GM19468 (cell line): Measurements from ENCODE around the gene ASB13.

ENCODE experiments used
- ATAC-seq: cut with Tn5 transposase; IDR thresholded peaks from one replicate; pipeline ENCODE4 v1.9.1; 2021; ENCODE audit warnings: mild to moderate bottlenecking, moderate library complexity, moderate number of reproducible peaks; ENCODE audit not compliant: unreplicated experiment; ENCODE audit errors: extremely low read depth

ASB13 gene

GRCh38 chr10:5666008-5666840 is at the start of gene ASB13:
ASB13 (minus strand) TSS chr10:5666595; CDS start chr10:5666551, 44 bp downstream.
- ATAC-seq = no peak

DNA sequence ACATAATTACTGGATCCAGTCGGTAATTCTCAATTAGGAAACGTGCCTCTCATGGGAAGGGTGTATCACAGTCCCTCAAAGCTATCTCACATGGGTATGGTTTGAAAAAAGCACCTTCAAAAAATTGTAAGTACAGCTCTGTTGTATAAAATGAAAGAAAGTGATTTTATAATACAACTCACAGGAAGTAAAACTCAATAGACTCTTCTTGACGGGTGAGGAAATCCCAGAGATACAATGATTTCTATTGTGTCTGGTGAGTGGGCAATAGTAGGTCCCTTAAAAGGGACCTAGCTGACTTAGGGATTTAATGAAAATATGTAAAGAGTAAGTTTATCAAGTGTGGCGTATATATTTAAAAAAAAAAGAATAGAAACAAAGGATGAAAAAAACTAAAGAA is 45.2 kb upstream of the ASB13 start:
- ATAC-seq = no peak

DNA sequence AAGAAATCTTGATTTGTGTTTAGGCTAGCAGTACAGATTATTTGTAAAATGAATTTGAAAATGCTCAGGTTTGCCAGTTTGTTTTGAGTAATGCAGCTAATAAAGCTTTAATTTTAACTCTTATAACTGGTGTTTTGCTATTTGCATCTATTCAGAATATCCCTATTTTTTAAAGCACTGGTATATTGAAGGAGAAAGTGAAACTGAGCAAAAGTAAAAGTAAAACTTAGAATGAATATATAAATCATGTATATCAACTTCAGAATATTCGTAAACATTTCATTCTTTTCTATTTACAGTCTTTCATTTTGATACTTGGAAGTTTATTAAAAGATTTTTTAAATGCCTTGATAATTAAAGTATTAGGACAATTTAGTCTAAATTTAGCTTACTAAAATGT is 44.5 kb upstream of the ASB13 start:
- no peak for ATAC-seq

DNA sequence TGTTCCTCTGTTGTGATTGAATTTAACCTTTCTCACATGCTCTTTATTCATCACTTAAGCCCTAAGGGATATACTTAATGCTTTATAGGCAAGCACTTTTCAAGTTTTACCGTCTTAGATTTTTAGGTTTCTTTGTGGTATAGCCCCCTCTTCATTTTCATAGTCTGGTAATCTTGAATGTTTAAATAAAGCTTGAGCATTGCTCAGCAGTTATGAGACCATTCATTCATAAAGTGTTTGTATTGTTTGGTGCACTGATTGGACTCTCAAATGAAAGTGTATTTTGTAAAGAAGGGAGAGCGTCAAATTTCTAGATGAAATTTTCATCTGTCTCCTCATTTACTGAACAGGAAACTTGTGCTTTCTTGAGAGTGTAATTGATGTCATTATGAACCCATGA is 43.5 kb upstream of the ASB13 start:
- no peak for ATAC-seq

DNA sequence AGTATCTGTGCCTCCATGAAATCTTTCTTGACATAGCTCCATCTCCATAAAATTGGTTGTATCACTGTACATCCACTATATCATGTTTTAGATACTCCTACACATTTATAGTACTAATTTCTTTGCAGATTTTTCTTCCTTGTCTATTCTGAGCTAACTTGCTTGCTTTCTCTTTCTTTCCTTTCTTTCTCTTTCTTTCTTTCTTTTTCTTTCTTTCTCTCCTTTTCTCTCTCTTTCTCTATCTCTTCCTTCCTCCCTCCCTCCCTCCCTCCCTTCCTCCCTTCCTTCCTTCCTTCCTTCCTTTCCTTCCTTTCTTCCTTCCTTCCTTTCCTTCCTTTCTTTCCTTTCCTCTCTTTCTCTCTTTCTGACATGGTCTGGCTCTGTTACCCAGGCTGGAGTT is 42.0 kb upstream of the ASB13 start:
- no peak for ATAC-seq

GRCh38 chr10:5698062-5698461 is 31.7 kb upstream of the ASB13 start:
- no peak for ATAC-seq

GRCh38 chr10:5697342-5697741 is 30.9 kb upstream of the ASB13 start:
- ATAC-seq = no peak

GRCh38 chr10:5694573-5694972 is 28.2 kb upstream of the ASB13 start:
- no peak for ATAC-seq

GRCh38 chr10:5692461-5693358 is 26.3 kb upstream of the ASB13 start:
- peak; percentile 65 for ATAC-seq

DNA sequence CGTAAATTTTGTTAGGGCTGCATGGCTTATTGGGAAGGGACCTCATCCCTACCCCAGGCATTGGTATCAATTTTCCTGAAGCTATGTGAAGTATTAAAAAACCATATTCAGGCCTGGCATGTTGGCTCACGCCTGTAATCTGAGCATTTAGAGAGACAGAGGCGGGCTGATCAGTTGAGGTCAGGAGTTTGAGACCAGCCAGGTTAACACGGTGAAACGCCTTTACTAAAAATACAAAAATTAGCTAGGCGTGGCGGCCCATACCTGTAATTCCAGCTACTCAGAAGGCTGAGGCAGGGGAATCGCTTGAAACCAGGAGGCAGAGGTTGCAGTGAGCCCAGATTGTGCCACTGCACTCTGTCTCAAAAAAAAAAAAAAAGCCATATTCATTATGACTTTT is 25.4 kb upstream of the ASB13 start:
- no peak for ATAC-seq

GRCh38 chr10:5688587-5688986 is 22.2 kb upstream of the ASB13 start:
- ATAC-seq = no peak

GRCh38 chr10:5685764-5686240 is 19.4 kb upstream of the ASB13 start:
- no peak for ATAC-seq

DNA sequence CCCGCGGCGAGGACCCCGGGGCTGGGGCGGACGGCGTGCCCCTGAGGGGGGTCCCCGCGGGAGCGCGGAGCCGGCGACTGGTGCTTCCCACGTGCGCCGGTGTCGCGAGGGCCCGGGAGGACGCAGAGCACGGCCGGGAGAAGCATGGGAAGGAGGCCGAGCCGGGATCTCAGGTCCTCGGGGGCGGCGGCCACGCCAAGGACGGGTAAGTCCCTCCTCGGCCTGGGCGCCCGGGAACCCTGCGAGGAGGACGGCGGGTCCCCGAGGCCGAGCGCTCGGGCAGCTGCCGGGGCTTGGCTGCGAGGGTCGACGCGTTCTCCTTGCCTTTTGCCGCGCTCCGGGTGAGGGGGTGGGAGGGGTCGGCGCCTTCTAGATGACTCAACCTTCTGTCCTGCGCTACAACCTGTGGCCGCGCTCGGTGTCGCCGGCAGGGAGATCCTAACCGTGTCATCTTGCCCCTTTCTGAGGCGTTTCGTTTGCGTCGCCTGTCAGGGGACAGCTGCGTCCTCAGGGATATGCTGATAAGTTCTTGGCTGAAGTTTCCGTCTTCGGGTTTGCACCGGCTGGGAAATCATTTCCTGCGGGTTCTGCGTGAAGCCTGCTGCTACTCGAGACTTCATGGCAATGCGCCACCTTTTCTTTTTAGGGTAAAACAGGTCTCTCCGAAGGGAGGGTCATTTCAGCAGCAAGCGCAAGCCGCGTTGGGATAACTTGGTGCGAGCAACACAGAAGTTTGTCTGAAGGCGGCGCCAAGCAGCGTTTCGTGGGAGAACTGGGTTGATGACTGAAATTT is 18.8 kb upstream of the ASB13 start:
- ATAC-seq = peak; percentile 18

GRCh38 chr10:5684318-5684970 is 18.0 kb upstream of the ASB13 start, which contains the start of gene TASOR2:
TASOR2 (plus strand) TSS chr10:5684838; CDS start chr10:5720643, 35,805 bp downstream.
- peak; percentile 87 for ATAC-seq

- ATAC-seq = no peak
These were observed 16.7 kb upstream of the ASB13 start for GRCh38 chr10:5683065-5683464.

- ATAC-seq = no peak
These were observed 15.5 kb upstream of the ASB13 start for GRCh38 chr10:5681930-5682329.

DNA sequence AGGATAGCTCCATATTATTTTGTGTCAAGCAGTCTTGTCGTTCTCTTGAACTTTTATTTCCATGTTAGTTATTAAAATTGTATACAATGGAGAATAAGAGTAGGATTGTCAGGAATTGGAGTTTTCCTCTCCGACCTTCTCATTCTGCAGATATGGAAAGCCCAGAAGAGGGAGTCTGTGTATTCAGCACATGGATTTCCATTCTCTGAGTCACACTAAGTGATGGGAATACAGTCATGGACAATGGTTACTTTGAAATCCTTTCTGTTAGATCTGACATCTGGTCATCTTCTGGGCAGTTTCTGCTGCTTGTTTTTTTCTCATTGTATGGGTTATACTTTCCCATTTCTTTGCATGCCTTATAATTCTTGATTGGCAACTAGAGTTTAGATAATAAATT is 13.2 kb upstream of the ASB13 start:
- no peak for ATAC-seq

GRCh38 chr10:5679037-5679435 is 12.6 kb upstream of the ASB13 start:
- ATAC-seq = no peak

DNA sequence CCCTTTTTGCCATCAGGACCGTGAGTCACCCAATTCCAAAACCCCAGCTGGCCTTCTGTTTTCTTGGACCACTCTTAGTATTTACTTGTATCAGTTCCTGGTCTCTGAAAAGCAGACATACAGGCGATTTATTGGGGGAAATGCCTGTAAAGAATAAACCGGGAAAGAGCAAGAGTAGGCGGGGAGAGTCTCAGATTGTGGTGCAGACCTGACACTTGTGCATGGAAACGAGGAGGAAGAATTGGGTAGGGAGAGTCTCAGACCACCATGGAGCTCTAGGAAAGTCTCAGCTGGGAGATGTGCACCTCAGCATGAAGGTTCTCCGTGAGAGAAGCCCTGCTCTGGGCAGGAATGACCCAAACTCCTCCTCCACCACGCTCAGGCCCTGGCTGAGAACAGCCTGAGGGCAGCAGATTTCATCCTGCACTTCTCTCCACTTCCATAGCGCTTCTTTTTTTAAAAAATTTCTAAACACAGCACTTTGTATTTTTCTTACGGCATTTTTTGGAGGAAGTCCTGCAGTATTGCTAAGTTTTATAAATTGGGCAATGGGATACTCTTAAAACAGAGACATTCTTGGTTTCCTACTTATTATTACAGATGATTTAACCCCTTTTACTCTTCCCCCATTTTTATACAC is 12.1 kb upstream of the ASB13 start:
- ATAC-seq = no peak
